Activated CD4-positive, alpha-beta T cell treated with anti-CD3 and anti-CD28 coated beads, Interleukin-2, amount 10 ng/mL, durations not matched to agents 24 days and 14 days (primary cell): Measurements from ENCODE around the gene PPP2R1A. TPM values are rescaled to one million over a fixed set of nuclear protein-coding genes. Genes with fewer than 3 reads are reported as not detected.
"Not testable (repeated sequence)": the region's sequence is repeated elsewhere in the genome, so short reads cannot be mapped to it uniquely, and the experiment has no call there.

Source experiments
- DNase-seq: peaks from one replicate; pipeline ENCODE4 v3.0.0; 2022
- H3K27ac Mint-ChIP-seq: one replicate; pipeline ENCODE4 v1.8.0; 2022; ENCODE audit warnings: mild to moderate bottlenecking, mixed read lengths
- H3K27me3 Mint-ChIP-seq: one replicate; pipeline ENCODE4 v1.8.0; 2022; ENCODE audit warnings: mixed read lengths
- H3K36me3 Mint-ChIP-seq: one replicate; pipeline ENCODE4 v1.8.0; 2022; ENCODE audit warnings: low read depth, mild to moderate bottlenecking, mixed read lengths
- H3K4me1 Mint-ChIP-seq: one replicate; pipeline ENCODE4 v1.8.0; 2021; ENCODE audit warnings: mixed read lengths
- H3K4me3 Mint-ChIP-seq: one replicate; pipeline ENCODE4 v1.8.0; 2022; ENCODE audit warnings: mild to moderate bottlenecking, moderate library complexity, mixed read lengths
- H3K9me3 Mint-ChIP-seq: one replicate; pipeline ENCODE4 v1.8.0; 2021; ENCODE audit warnings: mixed read lengths
- intact Hi-C: fragments of 100-400 bp; cut with micrococcal nuclease; formaldehyde crosslinking; loops from one replicate; pipeline ENCODE4 v1.15.1; 2023
- total RNA-seq: library from RNA; stranded (reverse); gene quantifications from 2 replicates; pipeline ENCODE4 v1.2.3, GENCODE V29; 2022

Gene PPP2R1A
- total RNA-seq, 1 donor from 2014 or later, result 237 TPM

DNA sequence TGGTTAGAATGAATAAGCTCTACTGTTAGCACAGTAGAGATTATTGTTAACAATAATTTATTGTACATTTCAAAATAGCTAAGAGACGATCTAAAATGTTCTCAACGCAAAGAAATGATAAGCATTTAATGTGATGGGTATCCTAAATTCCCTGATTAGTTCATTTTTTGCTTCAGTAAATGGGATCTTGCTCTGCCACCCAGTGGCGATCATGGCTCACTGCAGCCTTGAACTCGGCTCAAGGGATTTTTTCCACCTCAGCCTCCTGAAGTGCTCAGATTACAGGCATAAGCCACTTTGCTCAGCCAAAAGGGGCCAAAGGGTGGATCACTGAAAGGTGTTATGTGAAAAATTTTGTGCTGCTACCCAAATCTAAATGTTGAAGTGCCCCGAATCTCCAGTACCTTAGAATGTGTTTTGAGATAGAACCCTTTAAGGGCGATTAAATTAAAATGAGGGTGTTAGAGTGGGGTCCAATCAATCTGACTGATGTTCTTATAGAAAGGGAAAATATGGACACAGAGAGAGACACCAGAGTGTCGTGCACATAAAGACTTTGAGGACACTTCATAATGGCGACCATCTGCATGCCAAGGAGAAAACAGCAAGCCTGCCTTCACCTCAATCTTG lies 48.0 kb downstream of the PPP2R1A start:
- DNase-seq, result peak; percentile 87
- intact Hi-C loops, result loop anchor here (1.0 kb wide), 1 partner anchor 99 kb away; the partner anchor contains the start of gene ZNF616
- H3K36me3 Mint-ChIP-seq, result peaks cover 2% of the 10 kb centered on the region
- H3K27me3 Mint-ChIP-seq, result no peaks in the 10 kb centered on the region
- no peak overlapping the region for H3K4me3 Mint-ChIP-seq
- H3K4me1 Mint-ChIP-seq, result no peaks in the 10 kb centered on the region
- no peaks in the 10 kb centered on the region for H3K9me3 Mint-ChIP-seq
- H3K27ac Mint-ChIP-seq, result no peak overlapping the region

DNA sequence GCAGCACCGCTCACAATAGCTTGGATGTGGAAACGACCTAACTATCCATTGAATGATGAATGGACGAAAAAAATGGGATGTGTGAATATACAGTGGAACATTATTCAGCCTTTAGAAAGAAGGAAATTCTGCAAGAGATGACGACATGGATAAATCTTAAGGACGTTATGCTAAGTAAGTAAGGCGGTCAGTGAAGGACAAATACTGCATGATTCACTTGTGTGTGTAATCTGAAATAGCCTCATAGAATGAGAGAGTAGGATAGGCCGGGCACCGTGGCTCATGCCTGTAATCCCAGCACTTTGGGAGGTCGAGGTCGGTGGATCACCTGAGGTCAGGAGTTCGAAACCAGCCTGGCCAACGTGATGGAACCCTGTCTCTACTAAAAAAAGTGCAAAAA lies 54.2 kb downstream of the PPP2R1A start:
- intact Hi-C loops, result loop anchor here (10.0 kb wide), 1 partner anchor 501 kb away; no protein-coding TSS in a partner anchor
- DNase-seq, result no peak
- Mint-ChIP-seq H3K36me3 (no peaks in the 10 kb centered on the region), H3K9me3 (peaks cover 3% of the 10 kb centered on the region), H3K4me3 (no peak overlapping the region), H3K27me3 (no peaks in the 10 kb centered on the region), H3K27ac (no peak overlapping the region), H3K4me1 (no peaks in the 10 kb centered on the region)

DNA sequence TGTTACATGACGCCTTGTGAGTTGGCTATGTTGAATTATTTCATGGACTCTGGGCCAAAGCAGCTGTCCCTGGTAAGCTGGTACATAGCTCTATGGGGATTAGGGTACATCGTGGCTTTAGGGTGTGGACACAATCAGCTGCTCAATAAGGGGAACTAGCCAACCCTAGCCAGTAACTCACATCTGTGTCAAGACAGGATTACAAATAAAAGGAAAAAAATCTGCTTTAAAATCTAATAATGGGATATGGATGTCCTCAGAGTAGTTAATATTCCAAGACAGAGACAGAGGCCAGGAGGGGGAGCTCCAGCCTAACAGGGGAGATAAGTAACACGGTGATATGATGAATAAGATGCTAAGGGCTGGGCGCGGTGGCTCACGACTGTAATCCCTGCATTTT lies 58.4 kb downstream of the PPP2R1A start:
- peaks cover 17% of the 10 kb centered on the region for H3K9me3 Mint-ChIP-seq
- no peak overlapping the region for H3K4me3 Mint-ChIP-seq
- no peaks in the 10 kb centered on the region for H3K27me3 Mint-ChIP-seq
- H3K27ac Mint-ChIP-seq, result no peak overlapping the region
- intact Hi-C loops, result loop anchor here (10.0 kb wide), 1 partner anchor 497 kb away; no protein-coding TSS in a partner anchor
- H3K36me3 Mint-ChIP-seq, result no peaks in the 10 kb centered on the region
- peak; percentile 82 for DNase-seq
- no peaks in the 10 kb centered on the region for H3K4me1 Mint-ChIP-seq

DNA sequence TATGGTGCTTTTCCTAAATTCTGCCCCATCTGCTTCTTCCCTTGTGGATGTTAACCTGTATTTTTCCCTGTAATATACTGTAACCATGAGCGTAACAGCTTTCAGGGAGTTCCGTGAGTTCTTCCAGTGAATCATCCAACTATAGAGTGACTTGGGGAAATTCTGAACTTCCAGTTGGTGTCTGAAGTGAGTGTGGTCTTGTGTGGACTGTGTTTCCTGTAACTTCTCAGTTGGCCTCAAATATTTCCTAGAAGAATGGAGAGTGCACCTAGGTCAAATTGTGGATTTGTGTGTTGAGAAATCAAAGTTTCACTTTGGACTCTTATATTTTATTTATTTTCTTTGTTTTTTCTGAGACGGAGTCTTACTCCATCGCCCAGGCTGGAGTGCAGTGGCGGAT lies 68.6 kb downstream of the PPP2R1A start:
- no peaks in the 10 kb centered on the region for H3K27me3 Mint-ChIP-seq
- intact Hi-C loops, result no loop called here
- no peak overlapping the region for H3K4me3 Mint-ChIP-seq
- no peaks in the 10 kb centered on the region for H3K36me3 Mint-ChIP-seq
- DNase-seq, result no peak
- H3K27ac Mint-ChIP-seq, result no peak overlapping the region
- peaks cover 32% of the 10 kb centered on the region for H3K9me3 Mint-ChIP-seq
- no peaks in the 10 kb centered on the region for H3K4me1 Mint-ChIP-seq

DNA sequence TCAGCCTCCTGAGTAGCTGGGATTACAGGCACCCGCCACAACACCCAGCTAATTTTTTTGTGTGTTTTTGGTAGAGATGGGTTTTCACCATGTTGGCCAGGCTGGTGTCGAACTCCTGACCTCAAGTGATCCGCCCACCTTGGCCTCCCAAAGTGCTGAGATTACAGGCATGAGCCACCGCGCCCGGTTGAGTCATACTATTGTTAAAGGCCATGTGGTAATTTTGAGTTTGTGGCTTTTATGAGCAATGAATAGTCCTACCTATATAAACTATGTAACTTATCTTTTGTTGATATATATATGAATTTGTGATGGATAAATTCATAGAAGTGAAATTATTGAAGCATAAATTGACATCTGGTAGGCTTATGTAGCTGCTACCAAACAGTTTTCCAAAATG lies 75.7 kb downstream of the PPP2R1A start:
- H3K4me3 Mint-ChIP-seq, H3K36me3 Mint-ChIP-seq, H3K27me3 Mint-ChIP-seq, H3K27ac Mint-ChIP-seq, intact Hi-C loops, H3K4me1 Mint-ChIP-seq, DNase-seq: not testable (repeated sequence)
- H3K9me3 Mint-ChIP-seq, result peaks cover 20% of the 10 kb centered on the region

DNA sequence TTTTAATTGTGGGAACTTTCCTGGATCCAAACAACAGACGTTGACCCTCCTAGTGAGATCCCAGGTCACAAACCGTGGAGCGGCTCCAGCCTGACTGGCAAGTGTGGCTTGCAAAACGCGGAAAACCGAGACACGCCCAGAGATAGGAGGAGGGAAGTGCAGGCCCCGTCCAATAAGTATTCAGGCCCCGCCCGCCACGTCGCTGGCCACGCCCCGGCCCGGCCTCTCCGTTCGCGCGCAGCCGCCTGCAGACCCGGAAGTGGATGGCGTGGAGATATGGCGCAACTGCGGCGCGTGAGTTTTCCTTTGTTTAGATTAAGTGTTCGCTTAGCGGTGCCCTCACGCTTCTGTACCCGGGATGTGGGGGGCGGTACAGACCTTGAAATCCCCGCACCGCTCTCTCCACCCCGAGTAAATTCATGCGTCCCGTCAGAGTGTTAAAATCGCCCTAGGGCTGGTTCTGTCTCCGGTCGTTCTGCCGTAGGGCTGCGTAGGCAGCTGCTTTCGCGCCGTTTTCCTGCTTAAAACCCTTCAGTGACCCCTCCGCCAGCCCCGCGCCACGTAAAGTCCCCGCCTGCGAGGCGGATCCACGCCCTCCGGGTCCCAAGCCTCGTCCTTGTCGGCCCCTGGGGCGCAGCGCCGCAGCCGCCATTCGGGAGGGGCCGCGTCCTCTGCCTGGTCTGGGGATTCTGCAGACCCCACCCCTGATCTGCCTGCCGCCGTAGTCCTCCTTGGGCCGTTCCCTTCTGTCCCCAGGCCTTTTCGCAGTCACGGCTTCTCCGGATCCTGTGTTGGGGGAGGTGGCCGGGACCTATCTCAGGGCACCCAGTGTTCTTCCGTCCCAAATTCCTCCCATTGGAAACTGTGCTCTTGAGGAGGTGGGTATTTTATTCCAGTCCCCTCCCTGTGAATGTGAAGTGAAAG lies 79.7 kb downstream of the PPP2R1A start, which contains the start of gene ZNF766:
ZNF766 (plus strand) TSS at position 250 of the 924 bp plus-strand sequence; CDS start at position 277, 27 bp downstream.
- Mint-ChIP-seq H3K27me3 (no peaks in the 10 kb centered on the region), H3K4me1 (peaks cover 11% of the 10 kb centered on the region), H3K27ac (peak within 1 kb of the TSS; percentile 96), H3K4me3 (peak within 1 kb of the TSS; percentile 99), H3K9me3 (peaks cover 21% of the 10 kb centered on the region), H3K36me3 (peaks cover 44% of the 10 kb centered on the region)
- peak; percentile 99 for DNase-seq
- intact Hi-C loops, result loop anchor here (1.0 kb wide), 4 partner anchors 28 to 258 kb away; partner anchors contain the start of genes PPP2R1A, ZNF480, ZNF616 and ZNF808

DNA sequence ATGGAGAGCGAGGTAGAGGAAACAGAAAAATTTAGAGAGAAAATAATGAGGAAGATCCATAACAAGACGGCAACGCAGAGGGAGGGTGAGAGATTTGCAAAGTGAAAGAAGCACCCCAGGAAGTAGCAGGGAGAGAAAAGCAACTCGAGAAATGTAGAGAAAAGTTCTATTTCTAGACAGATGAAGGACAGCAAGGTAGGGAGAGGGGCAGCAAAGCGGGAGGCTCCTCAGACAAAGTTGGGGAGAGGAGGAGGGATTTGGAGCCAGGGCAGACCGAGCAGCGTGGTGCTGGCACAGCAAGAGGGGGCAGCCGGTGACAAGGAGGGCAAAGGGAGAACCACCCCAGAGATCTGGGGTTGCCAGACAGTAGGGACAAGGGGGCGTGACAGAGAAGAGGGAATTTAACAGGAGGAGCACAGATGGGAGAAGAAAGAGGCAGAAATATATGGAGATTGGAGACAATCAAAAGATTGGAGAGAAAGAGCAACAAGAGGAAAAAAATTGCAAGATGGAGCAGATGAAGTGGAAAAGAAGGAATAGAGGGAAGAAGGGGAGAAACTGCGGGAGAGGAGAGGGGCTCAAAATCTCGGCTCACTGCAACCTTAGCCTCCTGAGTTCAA lies 80.5 kb downstream of the PPP2R1A start:
- no peak for DNase-seq
- Mint-ChIP-seq H3K27ac (peak overlapping the region; percentile 96), H3K9me3 (peaks cover 22% of the 10 kb centered on the region), H3K27me3 (no peaks in the 10 kb centered on the region), H3K4me3 (peak overlapping the region; percentile 99), H3K4me1 (peaks cover 11% of the 10 kb centered on the region), H3K36me3 (peaks cover 50% of the 10 kb centered on the region)
- intact Hi-C loops, result no loop called here

DNA sequence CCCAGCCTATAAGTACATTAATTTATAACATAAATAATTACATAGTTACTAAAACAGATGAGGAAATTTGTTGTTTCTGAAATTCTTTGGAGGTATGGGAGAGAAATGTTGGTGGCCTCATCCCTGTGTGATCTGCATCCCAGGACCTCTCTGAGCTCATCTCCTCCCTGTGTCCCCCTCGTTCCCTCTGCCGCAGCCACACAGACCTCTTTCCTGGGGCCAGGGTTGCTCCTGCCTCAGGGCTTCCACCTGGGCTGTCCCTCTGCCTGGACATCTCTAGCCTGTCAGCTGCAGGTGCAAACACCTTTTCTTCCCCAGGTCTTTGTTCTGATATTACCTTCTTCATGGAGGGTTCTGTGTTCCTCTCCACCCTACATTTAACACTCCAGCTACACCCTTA lies 83.4 kb downstream of the PPP2R1A start:
- peaks cover 24% of the 10 kb centered on the region for H3K9me3 Mint-ChIP-seq
- H3K4me3 Mint-ChIP-seq, result no peak overlapping the region
- peaks cover 13% of the 10 kb centered on the region for H3K4me1 Mint-ChIP-seq
- no peak for DNase-seq
- intact Hi-C loops, result no loop called here
- H3K36me3 Mint-ChIP-seq, result peaks cover 77% of the 10 kb centered on the region
- H3K27me3 Mint-ChIP-seq, result no peaks in the 10 kb centered on the region
- H3K27ac Mint-ChIP-seq, result no peak overlapping the region

DNA sequence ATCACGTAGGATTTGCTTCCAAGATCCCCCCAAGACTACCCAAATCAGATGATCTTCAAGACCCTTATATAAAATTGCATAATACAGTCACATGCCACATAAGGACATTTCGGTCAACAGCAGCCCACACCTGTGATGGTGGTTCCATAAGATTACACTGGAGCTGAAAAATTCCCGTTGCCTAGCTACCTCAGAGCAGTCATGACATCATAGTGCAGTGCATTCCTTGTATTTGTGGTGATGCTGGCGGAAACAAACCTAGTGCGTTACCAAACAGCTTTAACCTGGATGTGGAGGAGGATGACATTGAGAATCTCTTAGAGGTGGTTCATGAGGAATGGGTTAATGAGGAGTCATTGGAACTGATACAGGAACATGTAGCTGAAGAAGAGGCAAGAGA lies 84.3 kb downstream of the PPP2R1A start:
- no peak overlapping the region for H3K4me3 Mint-ChIP-seq

DNA sequence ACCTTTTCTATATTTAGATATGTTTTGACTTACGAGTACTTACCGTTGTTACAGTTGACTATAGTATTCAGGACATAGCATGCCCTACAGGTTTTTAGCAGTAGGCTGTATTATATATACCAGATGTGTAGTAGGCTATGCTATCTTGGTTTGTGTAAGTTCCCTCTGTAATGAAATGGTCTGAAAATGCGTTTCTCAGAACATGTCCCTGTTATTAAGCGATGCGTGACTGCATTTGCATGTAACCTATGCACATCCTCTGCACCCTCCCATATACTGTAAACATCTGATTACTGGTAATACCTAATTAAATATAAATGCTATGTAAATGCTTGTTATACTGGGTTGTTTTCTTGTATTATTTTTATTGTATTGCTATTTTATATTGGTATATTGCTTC lies 86.1 kb downstream of the PPP2R1A start:
- Mint-ChIP-seq H3K4me3 (no peak overlapping the region), H3K9me3 (peaks cover 33% of the 10 kb centered on the region), H3K4me1 (peaks cover 8% of the 10 kb centered on the region), H3K27me3 (no peaks in the 10 kb centered on the region), H3K27ac (no peak overlapping the region), H3K36me3 (peaks cover 86% of the 10 kb centered on the region)
- intact Hi-C loops, result no loop called here
- no peak for DNase-seq

More for the DNA sequence above, 84.3 kb downstream of the PPP2R1A start:
- H3K9me3 Mint-ChIP-seq, result peaks cover 29% of the 10 kb centered on the region
- no peak for DNase-seq
- no peak overlapping the region for H3K27ac Mint-ChIP-seq
- H3K4me1 Mint-ChIP-seq, result peaks cover 16% of the 10 kb centered on the region
- H3K27me3 Mint-ChIP-seq, result no peaks in the 10 kb centered on the region
- intact Hi-C loops, result no loop called here
- H3K36me3 Mint-ChIP-seq, result peaks cover 86% of the 10 kb centered on the region

DNA sequence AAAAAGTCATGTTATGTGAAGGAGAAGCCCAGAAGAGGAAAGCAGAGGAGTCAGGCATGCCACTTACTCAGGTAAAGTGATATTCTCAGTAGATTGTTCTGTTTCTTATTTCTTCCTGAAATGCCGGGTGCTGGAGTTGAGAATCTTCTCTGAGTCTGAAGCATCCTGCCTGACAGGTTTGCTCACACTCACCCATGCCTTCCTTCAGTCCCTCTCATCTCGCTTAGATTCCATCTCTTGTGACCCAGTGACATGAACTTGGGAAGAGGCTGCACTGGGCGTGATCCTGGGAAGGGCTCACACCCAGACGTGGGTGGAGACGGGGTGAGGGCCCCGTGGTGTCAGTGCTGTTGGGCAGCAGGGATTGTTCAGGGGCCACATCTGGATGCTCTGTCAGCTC lies 87.6 kb downstream of the PPP2R1A start:
- no peak overlapping the region for H3K4me3 Mint-ChIP-seq
- no peak overlapping the region for H3K27ac Mint-ChIP-seq
- H3K9me3 Mint-ChIP-seq, result peaks cover 27% of the 10 kb centered on the region
- intact Hi-C loops, result no loop called here
- H3K36me3 Mint-ChIP-seq, result peaks cover 86% of the 10 kb centered on the region
- H3K27me3 Mint-ChIP-seq, result no peaks in the 10 kb centered on the region
- H3K4me1 Mint-ChIP-seq, result peaks cover 5% of the 10 kb centered on the region
- no peak for DNase-seq
